A549 treated with Hydrocortisone at 1 μM for 4 hours (cell line): Measurements from ENCODE around the gene MYBPHL. TPM values are rescaled to one million over a fixed set of nuclear protein-coding genes. Genes with fewer than 3 reads are reported as not detected.

Source experiments
- total RNA-seq: library from RNA; stranded (reverse); fragments of 200-300 nt; extraction: Qiagen RNA extraction; gene quantifications from 5 replicates; pipeline ENCODE4 v1.2.3, GENCODE V29; 2022

MYBPHL gene
- 0.23 to 0.38 TPM in 2 of 5 replicates, not detected in the others for total RNA-seq

GRCh38 chr1:109306832-109307273 lies at the start of gene MYBPHL:
MYBPHL (minus strand) TSS chr1:109307011; CDS start chr1:109306991, 20 bp downstream.

GRCh38 chr1:109282952-109283747 lies 23.7 kb downstream of the MYBPHL start, which contains the start of gene PSRC1:
PSRC1 (minus strand) TSS chr1:109283145.

GRCh38 chr1:109248797-109249629 lies 57.8 kb downstream of the MYBPHL start, which contains the start of gene CELSR2:
CELSR2 (plus strand) TSS chr1:109249539; CDS start chr1:109250080, 541 bp downstream.

Other genes with a start within 250 kb of the MYBPHL start
- 23.6 to 42.4 TPM (median 26.0 TPM) in 5 replicates for gene TAF13, start 231.0 kb downstream of the MYBPHL start, total RNA-seq
- 7.9 to 9.3 TPM (median 8.6 TPM) in 5 replicates for gene TMEM167B, start 216.2 kb downstream of the MYBPHL start, total RNA-seq
- gene ELAPOR1, start 192.9 kb downstream of the MYBPHL start, total RNA-seq, result 0.38 to 0.47 TPM (median 0.46 TPM) in 5 replicates
- gene SARS1, start 93.1 kb downstream of the MYBPHL start, total RNA-seq, result 91.7 to 110 TPM (median 92.5 TPM) in 5 replicates
- gene CELSR2, start 57.5 kb downstream of the MYBPHL start, total RNA-seq, result 3.7 to 4.9 TPM (median 4.8 TPM) in 5 replicates
- 18.9 to 22.7 TPM (median 21.0 TPM) in 5 replicates for gene PSRC1, start 23.9 kb downstream of the MYBPHL start, total RNA-seq
- 3.7 to 6.1 TPM (median 4.0 TPM) in 5 replicates for gene SORT1, start 90.9 kb upstream of the MYBPHL start, total RNA-seq
- 101 to 113 TPM (median 106 TPM) in 5 replicates for gene PSMA5, start 119.4 kb upstream of the MYBPHL start, total RNA-seq
- gene SYPL2, start 159.5 kb upstream of the MYBPHL start, total RNA-seq, result 0.03 to 0.12 TPM (median 0.10 TPM) in 5 replicates
- 1.5 to 2.4 TPM (median 2.2 TPM) in 5 replicates for gene ATXN7L2, start 176.9 kb upstream of the MYBPHL start, total RNA-seq
- 4.3 to 4.8 TPM (median 4.6 TPM) in 5 replicates for gene CYB561D1, start 187.1 kb upstream of the MYBPHL start, total RNA-seq
- 0.86 to 1.3 TPM (median 1.1 TPM) in 5 replicates for gene AMIGO1, start 202.7 kb upstream of the MYBPHL start, total RNA-seq
- gene GPR61, start 232.9 kb upstream of the MYBPHL start, total RNA-seq, result not detected in 5 replicates
- gene GNAI3, start 241.6 kb upstream of the MYBPHL start, total RNA-seq, result 4.4 to 6.0 TPM (median 5.2 TPM) in 5 replicates